GM19324 (cell line): ENCODE data around the gene CDC42BPA.

Experiments used
- ATAC-seq: cut with Tn5 transposase; IDR thresholded peaks from one replicate; pipeline ENCODE4 v1.9.1; 2021; ENCODE audit warnings: mild to moderate bottlenecking, moderate library complexity; ENCODE audit not compliant: unreplicated experiment, low FRiP score

Gene CDC42BPA

GRCh38 chr1:226952118-226952441 is 366.2 kb downstream of the CDC42BPA start:
- no peak for ATAC-seq

- ATAC-seq, result no peak
These were observed 366.8 kb downstream of the CDC42BPA start for GRCh38 chr1:226951286-226952117.

GRCh38 chr1:226950871-226951270 is 367.4 kb downstream of the CDC42BPA start:
- no peak for ATAC-seq

- no peak for ATAC-seq
These were observed 368.0 kb downstream of the CDC42BPA start for GRCh38 chr1:226950316-226950715.

- ATAC-seq, result no peak
These were observed 368.9 kb downstream of the CDC42BPA start for GRCh38 chr1:226949401-226949800.

GRCh38 chr1:226948996-226949395 is 369.3 kb downstream of the CDC42BPA start:
- no peak for ATAC-seq

- no peak for ATAC-seq
These were observed 369.8 kb downstream of the CDC42BPA start for GRCh38 chr1:226948480-226948879.

GRCh38 chr1:226948051-226948450 is 370.2 kb downstream of the CDC42BPA start:
- ATAC-seq, result no peak

GRCh38 chr1:226946841-226947240 is 371.5 kb downstream of the CDC42BPA start:
- no peak for ATAC-seq

GRCh38 chr1:226946285-226946684 is 372.0 kb downstream of the CDC42BPA start:
- ATAC-seq, result no peak

GRCh38 chr1:226945858-226946245 is 372.4 kb downstream of the CDC42BPA start:
- ATAC-seq, result no peak

- ATAC-seq, result no peak
These were observed 373.0 kb downstream of the CDC42BPA start for GRCh38 chr1:226945106-226945857.

- ATAC-seq, result no peak
These were observed 374.4 kb downstream of the CDC42BPA start for GRCh38 chr1:226943927-226944326.

- ATAC-seq, result no peak
These were observed 375.1 kb downstream of the CDC42BPA start for GRCh38 chr1:226943156-226943555.

- no peak for ATAC-seq
These were observed 375.9 kb downstream of the CDC42BPA start for GRCh38 chr1:226942392-226942791.

GRCh38 chr1:226940806-226941067 is 377.6 kb downstream of the CDC42BPA start:
- no peak for ATAC-seq

- ATAC-seq, result peak; percentile 98
These were observed 378.1 kb downstream of the CDC42BPA start, which contains the start of gene COQ8A for GRCh38 chr1:226940029-226940805. Gene COQ8A (plus strand): TSS chr1:226940294. CDS start chr1:226961386, 21,092 bp downstream.
